Measurements from ENCODE around the gene KLHL29. TPM values are rescaled to one million over a fixed set of nuclear protein-coding genes. Genes with fewer than 3 reads are reported as not detected.

The KLHL29 gene
- total RNA-seq, 1 experiment from 2014 or later, result 12.2 TPM

- H3K9me3 ChIP-seq (ENCODE audit: low read depth, low read length, poor library complexity, severe bottlenecking), result no peaks in the 10 kb centered on the region
- ChIA-PET POLR2A (ENCODE audit: low non-redundant PET) (no interaction called here), CTCF (no interaction called here)
- BruUV-seq (replicated peaks), result no TSS peak
- TF ChIP-seq CTCF (conservative IDR thresholded peaks at IDR 0.05; ENCODE audit: low read depth, low read length) (no peak), EZH2 (IDR thresholded peaks at IDR 0.05; ENCODE audit: borderline replicate concordance, low read depth, low read length, poor library complexity, severe bottlenecking) (no peak)
- no peaks in the 10 kb centered on the region for H3K36me3 ChIP-seq (ENCODE audit: insufficient read depth, low read length, poor library complexity, severe bottlenecking)
- no peaks in the 10 kb centered on the region for H3K4me1 ChIP-seq (ENCODE audit: insufficient read depth, low read length, poor library complexity, severe bottlenecking)
- no peaks in the 10 kb centered on the region for H3K27me3 ChIP-seq (replicated peaks; ENCODE audit: insufficient read depth, low read depth, low read length, poor library complexity)
- no peak for DNase-seq (ENCODE audit: low spot score)
- intact Hi-C loops (cut with micrococcal nuclease; ENCODE audit: unreplicated experiment), result loop anchor here (10.0 kb wide), 1 partner anchor 269 kb away; no protein-coding TSS in a partner anchor
- no peak overlapping the region for H3K27ac ChIP-seq (ENCODE audit: low read depth, low read length, poor library complexity, severe bottlenecking)
- no peak overlapping the region for H3K4me3 ChIP-seq (ENCODE audit: low read depth, low read length, poor library complexity, severe bottlenecking)
Measured at GRCh38 chr2:23464156-23464555, 79.2 kb downstream of the KLHL29 start.

- H3K4me3 ChIP-seq (ENCODE audit: low read depth, low read length, poor library complexity, severe bottlenecking), result no peak overlapping the region
- no peaks in the 10 kb centered on the region for H3K4me1 ChIP-seq (ENCODE audit: insufficient read depth, low read length, poor library complexity, severe bottlenecking)
- TF ChIP-seq EZH2 (IDR thresholded peaks at IDR 0.05; ENCODE audit: borderline replicate concordance, low read depth, low read length, poor library complexity, severe bottlenecking), result no peak
- no peak for TF ChIP-seq CTCF (conservative IDR thresholded peaks at IDR 0.05; ENCODE audit: low read depth, low read length)
- CTCF ChIA-PET, result no interaction called here
- H3K36me3 ChIP-seq (ENCODE audit: insufficient read depth, low read length, poor library complexity, severe bottlenecking), result no peaks in the 10 kb centered on the region
- BruUV-seq (replicated peaks), result no TSS peak
- no peaks in the 10 kb centered on the region for H3K9me3 ChIP-seq (ENCODE audit: low read depth, low read length, poor library complexity, severe bottlenecking)
- no peaks in the 10 kb centered on the region for H3K27me3 ChIP-seq (replicated peaks; ENCODE audit: insufficient read depth, low read depth, low read length, poor library complexity)
- intact Hi-C loops (cut with micrococcal nuclease; ENCODE audit: unreplicated experiment), result loop anchor here (10.0 kb wide), 1 partner anchor 270 kb away; no protein-coding TSS in a partner anchor
- POLR2A ChIA-PET (ENCODE audit: low non-redundant PET), result no interaction called here
- no peak for DNase-seq (ENCODE audit: low spot score)
- no peak overlapping the region for H3K27ac ChIP-seq (ENCODE audit: low read depth, low read length, poor library complexity, severe bottlenecking)
Measured at GRCh38 chr2:23464905-23465537, 80.0 kb downstream of the KLHL29 start.

GRCh38 chr2:23465936-23466335 lies 81.0 kb downstream of the KLHL29 start:
- Histone ChIP-seq H3K27ac (ENCODE audit: low read depth, low read length, poor library complexity, severe bottlenecking) (no peak overlapping the region), H3K36me3 (ENCODE audit: insufficient read depth, low read length, poor library complexity, severe bottlenecking) (no peaks in the 10 kb centered on the region), H3K9me3 (ENCODE audit: low read depth, low read length, poor library complexity, severe bottlenecking) (no peaks in the 10 kb centered on the region), H3K27me3 (replicated peaks; ENCODE audit: insufficient read depth, low read depth, low read length, poor library complexity) (no peaks in the 10 kb centered on the region), H3K4me1 (ENCODE audit: insufficient read depth, low read length, poor library complexity, severe bottlenecking) (no peaks in the 10 kb centered on the region), H3K4me3 (ENCODE audit: low read depth, low read length, poor library complexity, severe bottlenecking) (no peak overlapping the region)
- no peak for TF ChIP-seq CTCF (conservative IDR thresholded peaks at IDR 0.05; ENCODE audit: low read depth, low read length)
- no peak for TF ChIP-seq EZH2 (IDR thresholded peaks at IDR 0.05; ENCODE audit: borderline replicate concordance, low read depth, low read length, poor library complexity, severe bottlenecking)
- intact Hi-C loops (cut with micrococcal nuclease; ENCODE audit: unreplicated experiment), result loop anchor here (10.0 kb wide), 1 partner anchor 271 kb away; no protein-coding TSS in a partner anchor
- no peak for DNase-seq (ENCODE audit: low spot score)
- no TSS peak for BruUV-seq (replicated peaks)
- CTCF ChIA-PET, result no interaction called here
- POLR2A ChIA-PET (ENCODE audit: low non-redundant PET), result no interaction called here
